NB4 (cell line): ENCODE data around the gene U2AF2.

Experiments
- CTCF ChIP-seq: IDR thresholded peaks from one replicate; pipeline ENCODE4 v1.5.1; 2012; ENCODE audit warnings: low read depth, low read length
- MYC ChIP-seq: IDR thresholded peaks from 2 replicates; pipeline ENCODE4 v1.6.1; 2011; ENCODE audit warnings: low read depth, low read length
- POLR2A ChIP-seq: IDR thresholded peaks from 2 replicates; pipeline ENCODE4 v1.6.1; 2011; ENCODE audit warnings: mild to moderate bottlenecking; ENCODE audit not compliant: insufficient read length; ENCODE audit errors: extremely low read depth
- TF ChIP-seq, protein P1 (sequence below): IDR thresholded peaks from 2 replicates; pipeline ENCODE4 v1.6.1; 2011; ENCODE audit warnings: low read depth, low read length

DNA sequence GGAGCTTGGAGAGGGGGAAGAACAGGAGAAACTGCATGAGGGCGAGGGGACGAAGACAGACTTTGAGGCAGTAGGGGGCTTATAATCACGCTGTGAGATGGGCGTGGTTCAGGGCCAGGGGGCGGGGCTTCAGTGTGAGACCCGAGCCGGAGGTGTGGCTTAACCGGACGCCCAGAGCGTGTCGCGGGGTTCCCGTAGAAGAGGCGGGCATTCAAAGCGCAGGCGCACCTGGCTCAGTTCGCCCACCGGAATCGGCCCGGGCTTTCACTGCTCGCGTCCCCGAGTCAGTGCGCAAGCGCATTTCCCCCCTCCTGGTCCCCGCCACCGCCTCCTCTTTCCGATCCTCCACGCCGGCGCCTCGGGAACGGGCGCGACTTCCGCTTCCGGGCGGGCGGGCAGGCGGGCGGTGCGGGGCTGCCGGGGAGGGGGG lies 49.6 kb upstream of the U2AF2 start:
- TF ChIP-seq MYC (no peak), CTCF (no peak), POLR2A (no peak)
- TF ChIP-seq, protein P1, sequence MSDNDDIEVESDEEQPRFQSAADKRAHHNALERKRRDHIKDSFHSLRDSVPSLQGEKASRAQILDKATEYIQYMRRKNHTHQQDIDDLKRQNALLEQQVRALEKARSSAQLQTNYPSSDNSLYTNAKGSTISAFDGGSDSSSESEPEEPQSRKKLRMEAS, result peak; percentile 49
